ENCODE measurements around the gene TSPAN31. TPM values are rescaled to one million over a fixed set of nuclear protein-coding genes. Genes with fewer than 3 reads are reported as not detected.

Gene TSPAN31
- total and polyA plus RNA-seq, 2 of the 8 experiments (the other 6 are each of a cell fraction or from before 2014, with no cell fraction given) = 15.8 to 31.4 TPM

- TF ChIP-seq NANOG (IDR thresholded peaks at IDR 0.05; ENCODE audit: insufficient read depth, low read depth, low read length, poor library complexity, severe bottlenecking) (no peak), RBBP5 (IDR thresholded peaks at IDR 0.05; ENCODE audit: borderline replicate concordance, low read depth, low read length) (no peak), SRF (IDR thresholded peaks at IDR 0.05; ENCODE audit: low read depth, low read length) (no peak)
Measured at GRCh38 chr12:57776247-57776587, 31.4 kb downstream of the TSPAN31 start (continued).

Measured in H1 (cell line).